Stimulated activated CD8-positive, alpha-beta memory T cell treated with anti-CD3 and anti-CD28 coated beads, Interleukin-12 subunit alpha, Interleukin-12 subunit beta, amount 100 ng/mL, for 24 hours (primary cell): ENCODE measurements around the gene TBX2.

Source experiments
- DNase-seq: peaks from one replicate; pipeline ENCODE4 v3.0.0-alpha.2; 2020; ENCODE audit errors: extremely low read depth

Gene TBX2

GRCh38 chr17:61387511-61388305 lies 11.9 kb upstream of the TBX2 start:
- no peak for DNase-seq

GRCh38 chr17:61388561-61389356 lies 10.9 kb upstream of the TBX2 start:
- no peak for DNase-seq

- DNase-seq, result no peak
These were observed 9.8 kb upstream of the TBX2 start for GRCh38 chr17:61389670-61390478.

GRCh38 chr17:61390479-61390791 lies 9.2 kb upstream of the TBX2 start:
- DNase-seq, result no peak

GRCh38 chr17:61391595-61392291 lies 7.9 kb upstream of the TBX2 start:
- no peak for DNase-seq

- no peak for DNase-seq
These were observed 7.0 kb upstream of the TBX2 start for GRCh38 chr17:61392679-61393078.

GRCh38 chr17:61393550-61393903 lies 6.1 kb upstream of the TBX2 start:
- DNase-seq, result no peak

GRCh38 chr17:61393904-61394629 lies 5.6 kb upstream of the TBX2 start:
- no peak for DNase-seq

GRCh38 chr17:61394630-61395408 lies 4.8 kb upstream of the TBX2 start:
- no peak for DNase-seq

- no peak for DNase-seq
These were observed 4.1 kb upstream of the TBX2 start for GRCh38 chr17:61395409-61395982.

GRCh38 chr17:61395983-61396585 lies 3.6 kb upstream of the TBX2 start:
- no peak for DNase-seq

GRCh38 chr17:61396586-61397085 lies 3.0 kb upstream of the TBX2 start:
- no peak for DNase-seq

- DNase-seq, result no peak
These were observed 2.4 kb upstream of the TBX2 start for GRCh38 chr17:61397086-61397842.

- DNase-seq, result no peak
These were observed 917 bp upstream of the TBX2 start for GRCh38 chr17:61398721-61399130.

- DNase-seq, result no peak
These were observed 548 bp downstream of the TBX2 start for GRCh38 chr17:61400066-61400716.

GRCh38 chr17:61400717-61401388 lies 1.2 kb downstream of the TBX2 start:
- no peak for DNase-seq

- no peak for DNase-seq
These were observed 1.9 kb downstream of the TBX2 start for GRCh38 chr17:61401389-61402072.
